Measurements from ENCODE around the gene SLC6A6.

GRCh38 chr3:14484741-14485140 lies 82.3 kb downstream of the SLC6A6 start:
- TF ChIP-seq CTCF (IDR thresholded peaks at IDR 0.05) (no peak), POLR2A (IDR thresholded peaks at IDR 0.05) (no peak)
